Islet precursor cell (in vitro differentiated cells): Measurements from ENCODE around the gene CEMP1.

Experiments used
- DNase-seq: peaks from one replicate; pipeline ENCODE4 v3.0.0-alpha.2; 2018

Gene CEMP1

DNA sequence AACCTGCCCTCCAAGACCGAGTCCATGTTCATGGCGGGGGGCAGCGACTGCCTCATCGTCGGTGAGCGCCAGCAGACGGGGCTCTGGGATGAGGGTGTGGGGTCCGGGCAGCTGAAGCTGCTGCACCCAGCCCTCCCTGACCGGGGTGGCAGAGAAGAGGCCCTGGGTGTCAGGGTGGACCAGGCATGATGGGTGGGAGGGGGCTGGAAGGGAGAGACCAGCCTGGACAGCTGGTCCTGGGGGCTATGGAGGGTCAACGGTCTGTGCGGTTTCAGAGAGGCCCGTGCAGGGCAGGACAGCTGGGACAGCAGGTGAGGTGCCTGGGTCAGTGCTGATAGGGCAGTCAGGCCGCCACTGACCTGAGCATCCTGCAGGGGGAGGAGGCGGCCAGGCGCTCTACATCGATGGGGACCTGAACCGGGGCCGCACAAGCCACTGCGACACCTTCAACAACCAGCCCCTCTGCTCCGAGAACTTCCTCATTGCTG lies 30.7 kb downstream of the CEMP1 start:
- no peak for DNase-seq

DNA sequence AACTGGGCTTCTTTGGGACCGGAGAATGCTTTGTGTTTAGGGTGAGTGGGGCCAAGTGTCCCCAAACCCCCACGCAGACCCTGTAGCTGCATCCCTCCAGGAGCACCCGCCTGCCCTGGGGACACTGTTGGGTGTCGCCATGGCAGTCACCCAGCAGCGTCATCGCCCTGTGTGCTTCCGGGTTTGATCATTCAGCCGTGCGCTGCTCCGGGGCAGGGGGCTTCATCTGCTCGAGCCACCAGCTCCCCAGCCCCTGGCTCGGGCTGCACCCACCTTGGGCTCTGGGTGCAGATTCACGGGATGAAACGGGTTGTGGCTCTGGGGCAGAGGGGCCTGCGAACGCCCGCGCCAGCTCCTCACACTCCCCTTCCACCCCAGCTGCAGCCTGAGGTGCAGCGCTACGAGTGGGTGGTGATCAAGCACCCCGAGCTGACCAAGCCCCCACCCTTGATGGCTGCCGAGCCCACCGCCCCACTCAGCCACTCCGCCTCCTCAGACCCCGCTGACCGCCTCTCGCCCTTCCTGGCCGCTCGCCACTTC lies 31.2 kb downstream of the CEMP1 start:
- DNase-seq, result no peak

GRCh38 chr16:2499454-2499853 lies 31.8 kb downstream of the CEMP1 start:
- DNase-seq, result no peak

- DNase-seq, result no peak
Observed at GRCh38 chr16:2498531-2499253, 32.5 kb downstream of the CEMP1 start.

DNA sequence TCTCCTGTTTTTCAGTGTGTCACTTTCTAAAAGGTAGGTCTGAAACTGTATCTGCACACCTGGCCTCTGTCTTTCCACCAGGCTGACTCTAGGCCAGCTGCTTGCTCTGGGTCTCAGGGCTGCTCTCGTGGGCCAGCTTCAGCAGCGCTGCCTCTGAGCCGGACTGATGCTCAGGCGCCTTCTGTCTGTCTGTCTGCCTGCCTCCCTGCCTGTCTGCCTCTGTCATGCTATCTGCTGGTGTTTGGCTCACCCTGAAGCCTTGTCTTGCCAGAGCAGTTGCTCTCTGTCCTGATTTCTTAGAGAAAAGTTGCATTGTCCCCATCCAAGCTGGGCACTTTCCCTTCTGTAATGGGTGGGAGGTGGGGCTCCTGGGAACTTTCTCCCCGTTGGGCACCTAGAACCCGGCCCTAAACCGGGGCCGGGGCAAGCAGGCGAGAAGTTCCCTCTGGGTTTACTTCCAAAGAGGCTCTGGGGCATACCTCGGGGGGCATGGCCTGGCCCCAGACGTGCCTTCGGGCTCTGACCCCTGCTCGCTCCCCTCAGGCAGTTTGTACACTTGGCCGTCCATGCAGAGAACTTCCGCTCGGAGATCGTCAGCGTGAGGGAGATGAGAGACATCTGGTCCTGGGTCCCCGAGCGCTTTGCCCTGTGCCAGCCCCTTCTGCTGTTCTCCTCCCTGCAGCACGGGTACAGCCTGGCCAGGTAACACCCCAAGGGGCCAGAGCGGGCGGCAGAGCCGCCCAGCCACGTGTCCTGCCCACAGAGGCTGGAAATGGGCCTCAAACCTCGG lies 33.3 kb downstream of the CEMP1 start:
- DNase-seq, result no peak

DNA sequence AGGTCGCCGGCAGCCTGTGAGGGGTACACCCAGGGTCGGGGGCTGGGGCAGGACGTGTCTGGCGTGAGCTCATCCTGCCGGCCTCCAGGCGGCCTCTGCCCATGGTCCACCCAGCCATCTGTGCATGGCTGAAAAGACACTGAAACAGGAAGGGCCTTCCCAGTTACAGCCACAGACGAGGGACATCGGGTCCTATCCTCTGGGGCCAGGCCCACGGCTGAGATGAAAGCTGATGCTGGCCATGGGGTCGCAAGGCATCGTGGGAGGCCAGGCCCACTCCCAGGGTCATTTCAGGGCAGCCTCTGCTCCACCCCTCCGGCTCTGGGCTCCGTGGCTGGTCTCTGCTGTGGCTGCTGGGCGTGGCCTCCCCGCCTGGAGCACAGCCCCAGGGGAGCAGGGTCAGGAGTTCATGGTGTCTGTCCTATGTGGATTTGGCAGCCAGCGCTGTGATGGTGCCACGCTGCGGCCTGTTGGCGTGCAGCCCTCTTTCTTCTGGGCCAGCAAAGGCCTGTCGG lies 34.0 kb downstream of the CEMP1 start:
- no peak for DNase-seq

DNA sequence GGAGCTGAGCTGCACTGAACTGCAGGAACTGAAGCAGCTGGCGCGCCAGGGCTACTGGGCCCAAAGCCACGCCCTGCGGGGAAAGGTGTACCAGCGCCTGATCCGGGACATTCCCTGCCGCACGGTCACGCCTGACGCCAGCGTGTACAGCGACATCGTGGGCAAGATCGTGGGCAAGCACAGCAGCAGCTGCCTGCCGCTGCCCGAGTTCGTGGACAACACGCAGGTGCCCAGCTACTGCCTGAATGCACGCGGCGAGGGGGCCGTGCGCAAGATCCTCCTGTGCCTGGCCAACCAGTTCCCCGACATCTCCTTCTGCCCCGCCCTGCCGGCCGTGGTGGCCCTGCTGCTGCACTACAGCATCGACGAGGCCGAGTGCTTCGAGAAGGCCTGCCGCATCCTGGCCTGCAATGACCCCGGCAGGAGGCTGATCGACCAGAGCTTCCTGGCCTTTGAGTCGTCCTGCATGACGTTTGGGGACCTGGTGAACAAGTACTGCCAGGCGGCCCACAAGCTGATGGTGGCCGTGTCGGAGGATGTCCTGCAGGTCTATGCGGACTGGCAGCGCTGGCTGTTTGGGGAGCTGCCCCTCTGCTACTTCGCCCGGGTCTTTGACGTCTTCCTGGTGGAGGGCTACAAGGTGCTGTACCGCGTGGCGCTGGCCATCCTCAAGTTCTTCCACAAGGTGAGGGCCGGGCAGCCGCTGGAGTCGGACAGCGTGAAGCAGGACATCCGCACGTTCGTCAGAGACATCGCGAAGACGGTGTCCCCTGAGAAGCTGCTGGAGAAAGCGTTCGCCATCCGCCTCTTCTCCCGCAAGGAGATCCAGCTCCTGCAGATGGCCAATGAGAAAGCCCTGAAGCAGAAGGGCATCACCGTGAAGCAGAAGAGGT lies 34.7 kb downstream of the CEMP1 start:
- no peak for DNase-seq

GRCh38 chr16:2495041-2495440 lies 36.2 kb downstream of the CEMP1 start:
- DNase-seq, result no peak

DNA sequence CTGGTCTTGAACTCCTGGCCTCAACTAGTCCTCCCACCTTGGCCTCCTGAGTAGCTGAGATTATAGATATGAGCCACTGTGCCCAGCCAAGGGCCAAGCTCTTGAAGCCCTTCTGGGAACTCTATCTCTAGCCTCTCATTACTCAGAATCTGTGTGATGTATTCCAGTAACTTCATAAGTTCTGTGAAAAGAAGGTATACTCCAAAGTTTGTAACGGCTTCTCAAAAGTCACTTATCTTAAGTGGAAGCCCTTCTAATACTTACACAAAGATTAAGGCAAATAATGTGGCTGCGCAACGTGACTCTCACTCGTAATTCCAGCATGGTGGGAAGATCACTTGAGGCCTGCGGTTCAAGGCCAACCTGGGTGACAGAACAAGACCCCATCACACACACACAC lies 36.6 kb downstream of the CEMP1 start:
- no peak for DNase-seq

- no peak for DNase-seq
Observed at GRCh38 chr16:2493605-2494004, 37.6 kb downstream of the CEMP1 start.

DNA sequence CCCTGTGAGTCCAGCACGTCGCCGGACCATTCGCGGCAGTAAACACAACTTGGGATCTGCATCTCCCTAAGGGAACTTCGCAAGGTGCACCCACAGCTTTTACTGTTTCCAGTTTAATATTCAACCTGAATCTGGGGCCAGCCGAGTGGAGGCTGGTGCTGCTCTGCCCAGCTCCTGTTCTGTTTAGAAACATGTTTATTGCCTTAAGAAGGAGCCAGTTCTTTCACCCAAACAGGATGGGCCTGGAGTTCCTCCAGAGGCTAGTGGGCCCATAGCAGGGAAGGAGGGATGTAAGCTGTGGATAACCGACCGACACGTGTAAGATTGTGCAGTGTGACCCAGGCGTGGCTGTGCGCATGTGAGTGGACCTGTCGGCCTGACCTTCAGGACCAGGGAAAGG lies 38.9 kb downstream of the CEMP1 start:
- no peak for DNase-seq

GRCh38 chr16:2490190-2491105 lies 40.8 kb downstream of the CEMP1 start:
- DNase-seq, result no peak

- DNase-seq, result no peak
Observed at GRCh38 chr16:2489581-2489980, 41.6 kb downstream of the CEMP1 start.

DNA sequence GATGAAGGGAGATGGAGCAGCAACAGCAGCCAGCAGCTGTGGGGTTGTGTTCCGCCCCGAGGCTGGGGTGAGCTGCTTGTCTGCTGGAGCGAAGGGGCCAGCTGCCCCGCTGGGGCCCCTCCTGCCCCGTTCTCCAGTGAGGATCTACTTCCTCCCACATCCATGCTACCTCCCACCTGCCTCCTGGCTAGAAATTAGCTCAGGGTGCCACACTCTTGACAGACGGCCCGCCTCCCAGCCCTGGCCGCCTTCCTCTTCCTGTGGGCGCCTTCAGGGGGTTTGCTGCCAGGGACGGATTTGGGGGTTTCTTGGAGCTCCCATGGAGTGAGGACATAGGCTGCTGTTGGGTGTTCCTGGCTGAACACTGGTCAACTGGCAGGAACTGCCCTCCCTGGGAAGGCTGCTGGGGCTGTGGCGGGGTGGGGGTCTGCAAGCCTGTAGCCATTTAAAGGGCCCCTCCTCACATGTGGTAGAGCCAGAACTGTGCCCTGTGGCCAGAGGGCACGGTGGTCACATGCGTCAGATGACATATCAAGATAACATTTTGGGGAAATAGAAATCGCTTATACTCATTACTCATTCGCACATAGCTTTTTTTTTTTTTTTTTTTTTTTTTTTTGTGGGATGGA lies 43.2 kb downstream of the CEMP1 start:
- no peak for DNase-seq

DNA sequence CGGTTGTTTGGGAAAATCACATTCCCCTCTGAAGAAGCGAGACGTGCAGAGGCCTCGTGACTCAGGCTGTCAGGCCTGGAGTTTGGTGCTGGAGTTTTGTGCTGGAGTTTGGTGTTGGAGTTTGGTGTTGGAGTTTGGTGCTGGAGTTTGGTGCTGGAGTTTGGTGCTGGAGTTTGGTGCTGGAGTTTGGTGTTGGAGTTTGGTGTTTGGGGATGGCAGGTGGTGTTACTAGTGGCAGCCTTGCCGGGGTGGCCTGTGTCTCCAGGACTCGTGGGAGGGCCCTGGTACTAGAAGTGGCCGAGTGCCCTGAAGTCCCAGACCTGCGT lies 43.7 kb downstream of the CEMP1 start:
- DNase-seq, result no peak

- no peak for DNase-seq
Observed at GRCh38 chr16:2486645-2487516, 44.3 kb downstream of the CEMP1 start.

DNA sequence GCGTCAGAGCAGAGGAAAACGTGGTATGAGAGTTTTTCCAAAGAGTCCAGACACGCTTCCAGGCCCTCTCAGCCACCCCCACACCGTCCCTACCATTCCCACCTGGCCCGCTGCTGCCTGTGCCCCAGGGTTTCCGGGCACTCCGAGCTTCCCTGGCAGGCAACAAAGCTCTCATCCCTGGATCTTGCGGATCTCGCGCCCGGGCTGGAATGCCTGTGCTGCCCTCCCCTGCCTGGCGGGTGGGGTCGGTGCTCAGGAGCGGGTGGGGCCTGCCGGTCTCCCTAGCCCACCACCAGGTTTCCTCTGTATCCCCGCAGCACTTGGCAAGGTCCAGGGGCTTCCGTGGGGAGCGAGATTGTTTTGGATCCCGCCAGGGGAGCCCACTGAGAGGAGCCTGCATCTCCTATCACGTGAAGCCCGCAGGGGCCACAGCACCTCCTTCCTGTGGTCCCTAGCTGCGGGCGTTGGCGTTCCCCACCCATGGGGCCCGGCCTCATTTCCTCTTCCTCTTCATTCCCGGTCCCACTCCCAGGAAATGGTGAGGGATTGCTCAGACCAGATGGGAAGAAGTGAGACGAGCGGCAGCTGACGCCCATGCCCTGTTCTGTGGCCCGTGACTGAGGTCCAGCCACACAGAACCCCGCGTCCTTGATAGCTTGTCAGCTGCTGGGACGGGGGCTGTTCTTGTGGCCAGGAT lies 45.2 kb downstream of the CEMP1 start:
- no peak for DNase-seq

GRCh38 chr16:2484898-2485508 lies 46.2 kb downstream of the CEMP1 start:
- no peak for DNase-seq
